C4-2B (cell line): ENCODE results near the gene GCSH.

ENCODE experiments used
- ZFX ChIP-seq: fragments of 450-650 bp; IDR thresholded peaks from 2 replicates; pipeline ENCODE4 v1.6.1; 2017
- TF ChIP-seq, protein P1 (sequence below): fragments of 450-650 bp; conservative IDR thresholded peaks from 2 replicates; pipeline ENCODE4 v1.5.1; 2017; ENCODE audit warnings: mild to moderate bottlenecking

DNA sequence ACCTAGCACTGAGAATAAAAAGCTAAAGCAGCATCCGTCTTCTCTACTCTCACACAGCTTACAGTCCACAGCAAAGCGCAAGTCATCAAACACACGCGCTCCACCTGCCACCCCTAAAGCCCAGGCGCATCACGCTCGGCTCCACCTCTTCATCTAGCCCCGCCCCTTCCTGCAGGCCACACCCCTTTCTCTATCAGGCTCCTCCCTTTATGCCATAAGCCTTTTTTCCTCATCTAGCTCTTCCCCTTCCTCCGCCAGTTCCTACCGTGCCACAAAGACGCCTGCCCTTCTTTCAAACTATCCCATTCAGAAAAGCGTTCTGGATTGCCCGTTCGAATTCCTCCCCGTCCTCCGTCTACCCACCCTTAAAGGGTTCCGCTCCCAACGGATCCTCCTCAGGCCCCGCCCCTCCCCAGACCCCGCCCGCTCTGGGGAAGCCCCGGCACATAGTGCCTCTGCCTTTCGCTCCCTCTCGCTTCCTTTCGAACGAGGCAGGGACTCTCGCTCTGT lies 19.6 kb downstream of the GCSH start:
- TF ChIP-seq, protein P1, sequence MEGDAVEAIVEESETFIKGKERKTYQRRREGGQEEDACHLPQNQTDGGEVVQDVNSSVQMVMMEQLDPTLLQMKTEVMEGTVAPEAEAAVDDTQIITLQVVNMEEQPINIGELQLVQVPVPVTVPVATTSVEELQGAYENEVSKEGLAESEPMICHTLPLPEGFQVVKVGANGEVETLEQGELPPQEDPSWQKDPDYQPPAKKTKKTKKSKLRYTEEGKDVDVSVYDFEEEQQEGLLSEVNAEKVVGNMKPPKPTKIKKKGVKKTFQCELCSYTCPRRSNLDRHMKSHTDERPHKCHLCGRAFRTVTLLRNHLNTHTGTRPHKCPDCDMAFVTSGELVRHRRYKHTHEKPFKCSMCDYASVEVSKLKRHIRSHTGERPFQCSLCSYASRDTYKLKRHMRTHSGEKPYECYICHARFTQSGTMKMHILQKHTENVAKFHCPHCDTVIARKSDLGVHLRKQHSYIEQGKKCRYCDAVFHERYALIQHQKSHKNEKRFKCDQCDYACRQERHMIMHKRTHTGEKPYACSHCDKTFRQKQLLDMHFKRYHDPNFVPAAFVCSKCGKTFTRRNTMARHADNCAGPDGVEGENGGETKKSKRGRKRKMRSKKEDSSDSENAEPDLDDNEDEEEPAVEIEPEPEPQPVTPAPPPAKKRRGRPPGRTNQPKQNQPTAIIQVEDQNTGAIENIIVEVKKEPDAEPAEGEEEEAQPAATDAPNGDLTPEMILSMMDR, result no peak
- no peak for TF ChIP-seq ZFX
